Stomach (tissue), 4 donors: ENCODE data around the gene KHDRBS2.

Experiments
- CTCF ChIP-seq, 7 experiments: fragments of 450-650 bp in 4 of 7; fragments of 200-600 bp in 3 of 7; sonication (generic) in 3 of 7; IDR thresholded peaks; one replicate each; pipeline ENCODE4 v1.5.1; 2016 to 2019; ENCODE audit warnings: antibody characterized with exemption in 7 of 7, control low read depth in 2 of 7, mild to moderate bottlenecking in 1 of 7
- EP300 ChIP-seq: sonication (generic); formaldehyde crosslinking; IDR thresholded peaks from one replicate; pipeline ENCODE4 v1.6.1; 2017; ENCODE audit warnings: antibody characterized with exemption
- POLR2A ChIP-seq, 4 donors: fragments of 450-650 bp; IDR thresholded peaks; one replicate each; pipeline ENCODE4 v1.6.1; 2016; ENCODE audit warnings: antibody characterized with exemption in 4 of 4, control low read depth in 2 of 4, mild to moderate bottlenecking in 1 of 4, moderate library complexity in 1 of 4
- POLR2AphosphoS5 ChIP-seq, 3 donors: sonication (generic); formaldehyde crosslinking; IDR thresholded peaks; one replicate each; pipeline ENCODE4 v1.6.1; 2016; ENCODE audit warnings: antibody characterized with exemption in 3 of 3

- no peak for TF ChIP-seq CTCF (IDR thresholded peaks at IDR 0.05)
- TF ChIP-seq POLR2A (IDR thresholded peaks at IDR 0.05): no peak
- TF ChIP-seq POLR2AphosphoS5 (IDR thresholded peaks at IDR 0.05): no peak
- TF ChIP-seq EP300: no peak
These were observed 200.0 kb downstream of the KHDRBS2 start for GRCh38 chr6:62086047-62086446.
